Naive thymus-derived CD4-positive, alpha-beta T cell (primary cell): Measurements from ENCODE around the gene USP3. TPM values are rescaled to one million over a fixed set of nuclear protein-coding genes. Genes with fewer than 3 reads are reported as not detected.
A peak's percentile ranks its signal among the peaks of the same experiment; 100 is the strongest.

Source experiments
- ATAC-seq: fragments of 150-1000 bp; cut with Tn5 transposase; 2 replicates; pipeline ENCODE4 v1.10.0; 2021; ENCODE audit warnings: mild to moderate bottlenecking, moderate library complexity
- CTCF ChIA-PET: fragments of 350-600 bp; sonication (Branson Sonifier 250); formaldehyde crosslinking; loops from one replicate; lab custom pipeline; 2021; ENCODE audit warnings: antibody characterized with exemption; lab: Charles Lee
- POLR2A ChIA-PET: fragments of 350-600 bp; sonication (Branson Sonifier 250); formaldehyde crosslinking; loops from one replicate; lab custom pipeline; 2021; ENCODE audit warnings: antibody characterized with exemption, inconsistent platforms; lab: Charles Lee
- DNase-seq, 9 donors: peaks; one replicate each; pipeline versions ENCODE4 v3.0.0 to v3.0.0-alpha.2; 2020 to 2022; ENCODE audit warnings: mixed read lengths in 1 of 9
- H3K27ac ChIP-seq: one replicate; pipeline ENCODE4 v1.7.0; 2013; ENCODE audit warnings: mild to moderate bottlenecking, low read depth, low read length, moderate library complexity
- H3K27me3 ChIP-seq, 2 donors: one replicate each; pipeline ENCODE4 v1.7.0; 2013; ENCODE audit warnings: low read length in 2 of 2, mild to moderate bottlenecking in 2 of 2, moderate library complexity in 2 of 2; ENCODE audit not compliant: control insufficient read depth in 2 of 2, insufficient read depth in 2 of 2
- H3K36me3 ChIP-seq, 3 experiments: 1 replicate in 2 of 3; 2 replicates in 1 of 3; pipeline ENCODE4 v1.7.0; 2013; ENCODE audit warnings: low read length in 3 of 3, mild to moderate bottlenecking in 3 of 3, moderate library complexity in 1 of 3; ENCODE audit not compliant: insufficient read depth in 3 of 3, control insufficient read depth in 2 of 3
- H3K4me1 ChIP-seq, 2 donors: one replicate each; pipeline ENCODE4 v1.7.0; 2013; ENCODE audit warnings: low read length in 2 of 2, mild to moderate bottlenecking in 2 of 2, moderate library complexity in 1 of 2; ENCODE audit not compliant: control insufficient read depth in 2 of 2, insufficient read depth in 2 of 2
- H3K4me3 ChIP-seq: 2 replicates; pipeline ENCODE4 v1.7.0; 2013; ENCODE audit warnings: mild to moderate bottlenecking, low read length
- H3K9me3 ChIP-seq, 3 experiments: 1 replicate in 2 of 3; 2 replicates in 1 of 3; pipeline ENCODE4 v1.7.0; 2013; ENCODE audit warnings: low read length in 3 of 3; ENCODE audit not compliant: control insufficient read depth in 2 of 3
- H3K27ac Mint-ChIP-seq, 9 donors: one replicate each; pipeline ENCODE4 v1.8.0; 2020 to 2022; ENCODE audit warnings: mixed read lengths in 9 of 9, mild to moderate bottlenecking in 8 of 9, moderate library complexity in 5 of 9, inconsistent platforms in 2 of 9
- H3K27me3 Mint-ChIP-seq, 5 donors: one replicate each; pipeline ENCODE4 v1.8.0; 2021 to 2022; ENCODE audit warnings: mixed read lengths in 5 of 5, mild to moderate bottlenecking in 1 of 5
- H3K36me3 Mint-ChIP-seq, 5 donors: one replicate each; pipeline ENCODE4 v1.8.0; 2020 to 2022; ENCODE audit warnings: mixed read lengths in 5 of 5, mild to moderate bottlenecking in 3 of 5, inconsistent platforms in 1 of 5
- H3K4me1 Mint-ChIP-seq, 7 donors: one replicate each; pipeline ENCODE4 v1.8.0; 2020 to 2022; ENCODE audit warnings: mixed read lengths in 7 of 7, mild to moderate bottlenecking in 3 of 7, inconsistent platforms in 1 of 7
- H3K4me3 Mint-ChIP-seq, 10 donors: one replicate each; pipeline ENCODE4 v1.8.0; 2020 to 2022; ENCODE audit warnings: mild to moderate bottlenecking in 10 of 10, mixed read lengths in 10 of 10, moderate library complexity in 6 of 10, inconsistent platforms in 2 of 10
- H3K9me3 Mint-ChIP-seq, 11 donors: one replicate each; pipeline ENCODE4 v1.8.0; 2020 to 2022; ENCODE audit warnings: mixed read lengths in 11 of 11, mild to moderate bottlenecking in 4 of 11, inconsistent platforms in 1 of 11, moderate library complexity in 1 of 11
- intact Hi-C, 2 donors: fragments of 100-400 bp; cut with micrococcal nuclease; formaldehyde crosslinking; loops; one replicate each; pipeline ENCODE4 v1.15.1; 2023
- polyA plus RNA-seq, 2 donors: library from polyadenylated mRNA; unstranded; fragments of 300-500 nt; fragmentation: Illumina TruSeq; gene quantifications; one replicate each; pipeline ENCODE4 v1.2.3, GENCODE V29; 2021
- total RNA-seq, 6 experiments: library from RNA in 5 of 6; stranded (reverse) in 5 of 6; gene quantifications; 1 replicate in 5 of 6; 2 replicates in 1 of 6; pipeline ENCODE4 v1.2.3 and lab custom pipeline; 2021 to 2026

The USP3 gene
- total and polyA plus RNA-seq, 7 experiments from 2014 or later = 53.3 to 288 (median 140) TPM

- H3K27me3 Mint-ChIP-seq = no peaks in the 10 kb centered on the region
- no peak overlapping the region for H3K27ac ChIP-seq
- ATAC-seq = peak; percentile 8
- no peaks in the 10 kb centered on the region for H3K27me3 ChIP-seq
- peak overlapping the region in 4 of 10 donors; percentile 2 to 11 (median 10) for H3K4me3 Mint-ChIP-seq
- CTCF ChIA-PET = no interaction called here
- no peak overlapping the region for H3K4me3 ChIP-seq
- no peaks in the 10 kb centered on the region for H3K9me3 Mint-ChIP-seq
- H3K4me1 Mint-ChIP-seq = peaks cover 29 to 83% (median 75%) of the 10 kb centered on the region in 7 donors
- H3K9me3 ChIP-seq = no peaks in the 10 kb centered on the region
- POLR2A ChIA-PET = interaction anchor here (1.0 to 1.1 kb wide), 2 partner anchors 57 to 59 kb away, joined by 3 to 5 read pairs; no protein-coding TSS in a partner anchor
- peak overlapping the region in 5 of 9 donors; percentile 7 to 30 (median 20) for H3K27ac Mint-ChIP-seq
- H3K36me3 ChIP-seq = peaks cover 0 to 21% (median 0%) of the 10 kb centered on the region in 3 experiments
- intact Hi-C loops = loop anchor here in 1 of 2 donors (2.0 to 5.0 kb wide), 3 partner anchors 14 to 53 kb away; no protein-coding TSS in a partner anchor
- H3K36me3 Mint-ChIP-seq = peaks cover 0 to 29% (median 19%) of the 10 kb centered on the region in 5 donors
- peaks cover 6 to 9% of the 10 kb centered on the region in 2 donors for H3K4me1 ChIP-seq
- no peak for DNase-seq
Observed at GRCh38 chr15:63540449-63540848, 36.1 kb downstream of the USP3 start.

- H3K4me1 Mint-ChIP-seq = peaks cover 19 to 67% (median 57%) of the 10 kb centered on the region in 7 donors
- CTCF ChIA-PET = interaction anchor here (0.6 to 1.5 kb wide), 6 partner anchors 10 to 312 kb away, joined by 3 to 8 read pairs (median 4); no protein-coding TSS in a partner anchor
- peak overlapping the region in 9 of 10 donors; percentile 42 to 65 (median 58) for H3K4me3 Mint-ChIP-seq
- no peak overlapping the region for H3K4me3 ChIP-seq
- peak overlapping the region in 8 of 9 donors; percentile 46 to 84 (median 66) for H3K27ac Mint-ChIP-seq
- H3K9me3 ChIP-seq = no peaks in the 10 kb centered on the region
- H3K27ac ChIP-seq = no peak overlapping the region
- intact Hi-C loops = loop anchor here in 1 of 2 donors (5.0 kb wide), 2 partner anchors 37 to 57 kb away; no protein-coding TSS in a partner anchor
- peaks cover 6 to 9% of the 10 kb centered on the region in 2 donors for H3K4me1 ChIP-seq
- peak; percentile 53 for ATAC-seq
- POLR2A ChIA-PET = interaction anchor here (0.6 to 1.2 kb wide), 5 partner anchors 16 to 219 kb away, joined by 3 to 6 read pairs (median 3); no protein-coding TSS in a partner anchor
- H3K9me3 Mint-ChIP-seq = no peaks in the 10 kb centered on the region
- DNase-seq = no peak
- no peaks in the 10 kb centered on the region for H3K36me3 ChIP-seq
- no peaks in the 10 kb centered on the region for H3K27me3 Mint-ChIP-seq
- no peaks in the 10 kb centered on the region for H3K27me3 ChIP-seq
- peaks cover 0 to 15% (median 13%) of the 10 kb centered on the region in 5 donors for H3K36me3 Mint-ChIP-seq
Observed at GRCh38 chr15:63544258-63545026, 40.0 kb downstream of the USP3 start.

- POLR2A ChIA-PET = interaction anchor here (0.6 to 1.3 kb wide), 8 partner anchors 12 to 153 kb away, joined by 3 to 6 read pairs (median 4); no protein-coding TSS in a partner anchor
- H3K4me3 ChIP-seq = no peak overlapping the region
Observed at GRCh38 chr15:63545520-63545919, 41.1 kb downstream of the USP3 start.

DNA sequence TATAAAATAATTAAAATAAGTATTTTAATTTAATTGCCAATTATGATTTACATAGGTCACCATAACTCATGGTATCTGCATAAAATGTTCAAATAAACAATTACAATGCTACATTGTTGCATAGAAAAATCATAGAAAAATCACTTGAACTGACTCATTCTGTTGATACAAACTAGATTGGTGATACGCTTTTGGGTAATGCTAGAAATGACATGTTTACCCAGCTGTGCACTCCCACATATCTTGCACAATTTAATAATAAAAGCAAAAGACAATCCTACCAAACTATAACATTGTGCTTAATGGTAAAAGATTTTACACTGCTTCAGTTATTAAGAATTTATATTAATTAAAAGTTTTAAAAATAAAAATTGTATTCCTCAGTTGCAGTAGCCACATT is 47.0 kb downstream of the USP3 start:
- Mint-ChIP-seq H3K27ac (no peak overlapping the region), H3K9me3 (no peaks in the 10 kb centered on the region), H3K27me3 (no peaks in the 10 kb centered on the region), H3K36me3 (peaks cover 0 to 25% (median 6%) of the 10 kb centered on the region in 5 donors), H3K4me3 (no peak overlapping the region), H3K4me1 (peaks cover 18 to 60% (median 52%) of the 10 kb centered on the region in 7 donors)
- Histone ChIP-seq H3K4me3 (no peak overlapping the region), H3K9me3 (no peaks in the 10 kb centered on the region), H3K4me1 (peaks cover 4 to 11% of the 10 kb centered on the region in 2 donors), H3K27me3 (no peaks in the 10 kb centered on the region), H3K27ac (no peak overlapping the region), H3K36me3 (peaks cover 0 to 5% (median 0%) of the 10 kb centered on the region in 3 experiments)
- intact Hi-C loops = loop anchor here in 1 of 2 donors (5.0 kb wide), 1 partner anchor 41 kb away; no protein-coding TSS in a partner anchor
- POLR2A ChIA-PET = interaction anchor here (0.6 to 2.0 kb wide), 4 partner anchors 44 to 210 kb away, joined by 3 to 6 read pairs (median 4); partner anchors contain the start of gene USP3
- ATAC-seq (no peak), DNase-seq (no peak)
- CTCF ChIA-PET = interaction anchor here (0.6 to 1.0 kb wide), 3 partner anchors 9 to 85 kb away, joined by 3 read pairs; no protein-coding TSS in a partner anchor

More at GRCh38 chr15:63545520-63545919, 41.1 kb downstream of the USP3 start:
- ATAC-seq (no peak), DNase-seq (no peak)
- H3K36me3 Mint-ChIP-seq = peaks cover 3 to 14% (median 8%) of the 10 kb centered on the region in 5 donors
- H3K9me3 Mint-ChIP-seq = no peaks in the 10 kb centered on the region
- Histone ChIP-seq H3K27ac (no peak overlapping the region), H3K4me1 (peaks cover 6 to 9% of the 10 kb centered on the region in 2 donors), H3K36me3 (no peaks in the 10 kb centered on the region), H3K9me3 (no peaks in the 10 kb centered on the region), H3K27me3 (no peaks in the 10 kb centered on the region)
- H3K4me3 Mint-ChIP-seq = no peak overlapping the region
- intact Hi-C loops = no loop called here
- peak overlapping the region in 3 of 9 donors; percentile 70 to 84 (median 80) for H3K27ac Mint-ChIP-seq
- peaks cover 19 to 65% (median 52%) of the 10 kb centered on the region in 7 donors for H3K4me1 Mint-ChIP-seq
- CTCF ChIA-PET = interaction anchor here (0.7 to 1.5 kb wide), 6 partner anchors 9 to 474 kb away, joined by 3 to 8 read pairs (median 3); no protein-coding TSS in a partner anchor
- no peaks in the 10 kb centered on the region for H3K27me3 Mint-ChIP-seq

DNA sequence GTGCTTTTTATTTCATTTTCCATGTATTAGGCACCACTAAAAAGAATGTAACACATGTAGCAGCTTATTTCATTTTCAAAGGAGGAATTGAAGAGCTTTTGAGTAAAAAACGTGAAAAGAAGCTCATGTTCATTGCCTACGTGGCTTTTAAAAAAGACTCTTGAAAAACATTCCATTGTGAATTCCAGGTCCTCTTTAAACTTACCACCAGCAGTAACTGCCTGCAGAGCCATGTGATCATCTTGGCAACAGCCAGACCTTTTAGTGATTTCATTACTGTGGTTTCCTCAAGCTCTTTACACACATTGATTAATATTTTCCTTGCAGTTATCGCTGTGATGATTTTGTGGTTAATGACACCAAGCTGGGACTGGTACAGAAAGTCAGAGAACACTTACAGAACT is 49.0 kb downstream of the USP3 start:
- no peaks in the 10 kb centered on the region for H3K9me3 Mint-ChIP-seq
- no peak overlapping the region for H3K4me3 ChIP-seq
- H3K27me3 ChIP-seq = no peaks in the 10 kb centered on the region
- intact Hi-C loops = loop anchor here in 1 of 2 donors (2.0 to 5.0 kb wide), 3 partner anchors 21 to 39 kb away; no protein-coding TSS in a partner anchor
- no peak overlapping the region for H3K4me3 Mint-ChIP-seq
- H3K4me1 Mint-ChIP-seq = peaks cover 11 to 62% (median 53%) of the 10 kb centered on the region in 7 donors
- POLR2A ChIA-PET = interaction anchor here (0.8 to 2.2 kb wide), 4 partner anchors 28 to 66 kb away, joined by 4 to 9 read pairs (median 5); partner anchors contain the start of gene USP3
- H3K27ac Mint-ChIP-seq = peak overlapping the region in 6 of 9 donors; percentile 30 to 88 (median 66)
- H3K9me3 ChIP-seq = no peaks in the 10 kb centered on the region
- H3K36me3 Mint-ChIP-seq = peaks cover 5 to 36% (median 14%) of the 10 kb centered on the region in 5 donors
- ATAC-seq (no peak), DNase-seq (peak in 1 of 9 donors; percentile 12)
- H3K4me1 ChIP-seq = peaks cover 4 to 11% of the 10 kb centered on the region in 2 donors
- H3K27me3 Mint-ChIP-seq = no peaks in the 10 kb centered on the region
- no peak overlapping the region for H3K27ac ChIP-seq
- peaks cover 0 to 23% (median 5%) of the 10 kb centered on the region in 3 experiments for H3K36me3 ChIP-seq
- CTCF ChIA-PET = interaction anchor here (0.7 to 1.4 kb wide), 5 partner anchors 45 to 129 kb away, joined by 3 to 5 read pairs (median 3); no protein-coding TSS in a partner anchor
